WTC11 (cell line): ENCODE results near the gene RHBDL2. TPM values are rescaled to one million over a fixed set of nuclear protein-coding genes. Genes with fewer than 3 reads are reported as not detected.

ENCODE experiments used
- ATAC-seq: fragments of 200-7000 bp; cut with Tn5 transposase; 2 replicates; pipeline ENCODE4 v1.10.0; 2021; ENCODE audit warnings: mild to moderate bottlenecking, moderate library complexity
- Bru-seq: library from RNA; stranded (reverse); fragments of 400-500 nt; gene quantifications from one replicate; lab custom pipeline; 2021; lab: Mats Ljungman, UMichigan
- CTCF ChIA-PET: fragments of 300-600 bp; sonication (Branson Sonifier 250); formaldehyde crosslinking; loops from one replicate; lab custom pipeline; 2021; ENCODE audit warnings: antibody characterized with exemption; lab: Charles Lee
- POLR2A ChIA-PET: fragments of 350-600 bp; sonication (Branson Sonifier 250); formaldehyde crosslinking; loops from one replicate; lab custom pipeline; 2021; ENCODE audit warnings: antibody characterized with exemption; lab: Charles Lee
- DNase-seq: peaks from one replicate; pipeline ENCODE4 v3.0.0; 2021; ENCODE audit warnings: low spot score
- H3K27ac Mint-ChIP-seq: 2 replicates; pipeline ENCODE4 v1.8.0; 2021; ENCODE audit warnings: mixed read lengths
- H3K27me3 Mint-ChIP-seq: 2 replicates; pipeline ENCODE4 v1.8.0; 2021; ENCODE audit warnings: low read depth, mild to moderate bottlenecking, moderate library complexity, mixed read lengths
- H3K36me3 Mint-ChIP-seq: 2 replicates; pipeline ENCODE4 v1.8.0; 2021; ENCODE audit warnings: mixed read lengths
- H3K4me1 Mint-ChIP-seq: 2 replicates; pipeline ENCODE4 v1.8.0; 2022; ENCODE audit warnings: mixed read lengths
- H3K4me3 Mint-ChIP-seq: 2 replicates; pipeline ENCODE4 v1.8.0; 2021; ENCODE audit warnings: mild to moderate bottlenecking, moderate library complexity, mixed read lengths
- H3K9me3 Mint-ChIP-seq: 2 replicates; pipeline ENCODE4 v1.8.0; 2021; ENCODE audit warnings: mixed read lengths
- ATF1 ChIP-seq: sonication (generic); formaldehyde crosslinking; IDR thresholded peaks from 2 replicates; pipeline ENCODE4 v1.8.1; 2023; ENCODE audit warnings: mild to moderate bottlenecking, moderate library complexity, missing genetic modification reagents
- ELF4 ChIP-seq: sonication (generic); formaldehyde crosslinking; IDR thresholded peaks from 2 replicates; pipeline ENCODE4 v1.8.1; 2022; ENCODE audit warnings: low read depth, mild to moderate bottlenecking, moderate library complexity, missing genetic modification reagents
- EMX1 ChIP-seq: fragments of 250-450 bp; sonication (Bioruptor Pico); IDR thresholded peaks from 2 replicates; pipeline ENCODE4 v1.8.0; 2021; ENCODE audit warnings: mild to moderate bottlenecking
- ESRRA ChIP-seq: sonication (generic); formaldehyde crosslinking; IDR thresholded peaks from 2 replicates; pipeline ENCODE4 v1.8.1; 2022; ENCODE audit warnings: mild to moderate bottlenecking, missing genetic modification reagents, borderline replicate concordance
- GABPB1 ChIP-seq: sonication (generic); formaldehyde crosslinking; IDR thresholded peaks from 2 replicates; pipeline ENCODE4 v1.8.1; 2023; ENCODE audit warnings: mild to moderate bottlenecking, missing genetic modification reagents
- KAT7 ChIP-seq: sonication (generic); formaldehyde crosslinking; IDR thresholded peaks from 2 replicates; pipeline ENCODE4 v1.8.1; 2023; ENCODE audit warnings: missing genetic modification reagents, mild to moderate bottlenecking, borderline replicate concordance
- MLX ChIP-seq: sonication (generic); formaldehyde crosslinking; IDR thresholded peaks from 2 replicates; pipeline ENCODE4 v1.8.1; 2023; ENCODE audit warnings: mild to moderate bottlenecking, missing genetic modification reagents, moderate library complexity
- MYBL2 ChIP-seq: sonication (generic); formaldehyde crosslinking; IDR thresholded peaks from 2 replicates; pipeline ENCODE4 v1.8.1; 2023; ENCODE audit warnings: mild to moderate bottlenecking, moderate library complexity, missing genetic modification reagents
- NFYB ChIP-seq: sonication (generic); formaldehyde crosslinking; conservative IDR thresholded peaks from 2 replicates; pipeline ENCODE4 v1.8.0; 2022; ENCODE audit warnings: low read depth, missing genetic modification reagents
- PRRX2 ChIP-seq: fragments of 250-450 bp; sonication (Bioruptor Pico); IDR thresholded peaks from 2 replicates; pipeline ENCODE4 v1.8.0; 2021; ENCODE audit warnings: mild to moderate bottlenecking
- RELA ChIP-seq: sonication (generic); formaldehyde crosslinking; IDR thresholded peaks from 2 replicates; pipeline ENCODE4 v1.8.1; 2022; ENCODE audit warnings: missing genetic modification reagents, mild to moderate bottlenecking, borderline replicate concordance
- TEAD1 ChIP-seq: sonication (generic); formaldehyde crosslinking; IDR thresholded peaks from 2 replicates; pipeline ENCODE4 v1.8.0; 2022; ENCODE audit warnings: mild to moderate bottlenecking, missing genetic modification reagents
- USF1 ChIP-seq: sonication (generic); formaldehyde crosslinking; IDR thresholded peaks from 2 replicates; pipeline ENCODE4 v1.8.0; 2022; ENCODE audit warnings: mild to moderate bottlenecking, missing genetic modification reagents
- ZBTB21 ChIP-seq: sonication (generic); formaldehyde crosslinking; IDR thresholded peaks from 2 replicates; pipeline ENCODE4 v1.8.1; 2023; ENCODE audit warnings: mild to moderate bottlenecking, missing genetic modification reagents, borderline replicate concordance
- ZNF138 ChIP-seq: sonication (generic); formaldehyde crosslinking; conservative IDR thresholded peaks from 2 replicates; pipeline ENCODE4 v1.8.1; 2022; ENCODE audit warnings: mild to moderate bottlenecking, moderate library complexity, missing genetic modification reagents
- ZNF263 ChIP-seq: sonication (generic); formaldehyde crosslinking; IDR thresholded peaks from 2 replicates; pipeline ENCODE4 v1.8.1; 2022; ENCODE audit warnings: low read depth, mild to moderate bottlenecking, moderate library complexity, missing genetic modification reagents
- ZNF317 ChIP-seq: sonication (generic); formaldehyde crosslinking; IDR thresholded peaks from 2 replicates; pipeline ENCODE4 v1.8.1; 2023; ENCODE audit warnings: low read depth, mild to moderate bottlenecking, moderate library complexity, missing genetic modification reagents, borderline replicate concordance
- ZNF423 ChIP-seq: fragments of 250-450 bp; sonication (Bioruptor Pico); IDR thresholded peaks from 2 replicates; pipeline ENCODE4 v2.1.2; 2022; ENCODE audit warnings: mild to moderate bottlenecking, moderate library complexity
- ZNF671 ChIP-seq: fragments of 250-450 bp; sonication (Bioruptor Pico); IDR thresholded peaks from 2 replicates; pipeline ENCODE4 v1.8.0; 2021; ENCODE audit warnings: mild to moderate bottlenecking
- long read RNA-seq, 3 experiments: library from RNA in 1 of 3; library from capped mRNA in 1 of 3; library from polyadenylated mRNA in 1 of 3; unstranded in 2 of 3; stranded (forward) in 1 of 3; transcript quantifications; one replicate each; pipeline ENCODE4 v2.0.0, GENCODE V29; 2021
- total RNA-seq: library from RNA; stranded (reverse); gene quantifications from 3 replicates; pipeline ENCODE4 v1.2.3, GENCODE V29; 2021
- TF ChIP-seq, protein P1 (sequence below): fragments of 250-450 bp; sonication (Bioruptor Pico); IDR thresholded peaks from 2 replicates; pipeline ENCODE4 v1.8.0; 2021; ENCODE audit warnings: mild to moderate bottlenecking
- TF ChIP-seq, protein P2 (sequence below): sonication (generic); formaldehyde crosslinking; conservative IDR thresholded peaks from 2 replicates; pipeline ENCODE4 v1.8.1; 2022; ENCODE audit warnings: mild to moderate bottlenecking, missing genetic modification reagents
- TF ChIP-seq, protein P3 (sequence below): sonication (generic); formaldehyde crosslinking; IDR thresholded peaks from 2 replicates; pipeline ENCODE4 v1.8.1; 2023; ENCODE audit warnings: mild to moderate bottlenecking, missing genetic modification reagents, moderate library complexity
- TF ChIP-seq, protein P4 (sequence below): sonication (generic); formaldehyde crosslinking; IDR thresholded peaks from 2 replicates; pipeline ENCODE4 v1.8.0; 2022; ENCODE audit warnings: mild to moderate bottlenecking, missing genetic modification reagents
- TF ChIP-seq, protein P5 (sequence below): sonication (generic); formaldehyde crosslinking; IDR thresholded peaks from 2 replicates; pipeline ENCODE4 v1.8.0; 2023; ENCODE audit warnings: mild to moderate bottlenecking, missing genetic modification reagents

Gene RHBDL2, protein sequence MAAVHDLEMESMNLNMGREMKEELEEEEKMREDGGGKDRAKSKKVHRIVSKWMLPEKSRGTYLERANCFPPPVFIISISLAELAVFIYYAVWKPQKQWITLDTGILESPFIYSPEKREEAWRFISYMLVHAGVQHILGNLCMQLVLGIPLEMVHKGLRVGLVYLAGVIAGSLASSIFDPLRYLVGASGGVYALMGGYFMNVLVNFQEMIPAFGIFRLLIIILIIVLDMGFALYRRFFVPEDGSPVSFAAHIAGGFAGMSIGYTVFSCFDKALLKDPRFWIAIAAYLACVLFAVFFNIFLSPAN
- total RNA-seq: 0.26 to 0.30 TPM (median 0.27 TPM) in 3 replicates
- percentile 18 among the genes with signal in this experiment for Bru-seq, nascent RNA
- long read RNA-seq, experiment 1: 0 reads
- long read RNA-seq, experiment 2: 0 reads
- long read RNA-seq, experiment 3, partial matches to known transcripts: 0 of 1 reads
- long read RNA-seq, experiment 3, other reads (novel, unspliced or antisense): 1 of 1 reads

DNA sequence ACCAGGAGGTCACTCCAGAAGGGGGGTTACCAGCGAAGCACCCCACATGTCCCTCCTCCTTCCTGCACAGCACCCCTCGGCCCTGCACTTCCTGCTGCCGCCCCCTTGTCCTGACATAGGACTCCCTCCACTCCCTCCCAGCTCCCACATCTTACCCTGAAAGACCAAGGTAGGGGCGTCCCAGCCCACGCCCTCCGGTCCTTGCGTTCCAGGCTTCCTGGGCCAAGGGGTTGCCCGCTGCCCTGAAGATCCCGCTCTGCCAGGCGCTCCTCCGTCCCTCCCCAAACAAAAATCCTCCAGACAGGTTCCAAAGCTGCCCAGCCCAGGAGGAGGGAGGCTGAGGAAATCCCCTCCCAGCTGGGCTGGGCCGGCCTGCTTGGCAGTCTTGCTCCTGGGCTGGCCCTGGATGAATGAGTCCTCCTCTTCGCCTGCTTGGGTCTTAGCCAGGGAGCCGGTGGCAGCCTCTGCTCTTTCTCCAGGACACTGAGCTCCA is at the start of gene RHBDL2:
Gene RHBDL2, minus strand, starts transcription at position 304 of the 493 bp plus-strand sequence. CDS start 22,618 bp downstream, outside the sequence.
- ChIA-PET CTCF (interaction anchor here (0.5 to 1.1 kb wide), 2 partner anchors 49 to 362 kb away, joined by 3 to 6 read pairs; no protein-coding TSS in a partner anchor), POLR2A (no interaction called here)
- no peak for DNase-seq
- Mint-ChIP-seq H3K4me3 (peak within 1 kb of the TSS; percentile 32; the same call in 1 of the 2 replicates), H3K9me3 (peaks cover under 1% of the 10 kb centered on the region; the same call in 1 of the 2 replicates), H3K4me1 (peaks cover 16% of the 10 kb centered on the region), H3K27me3 (no peaks in the 10 kb centered on the region; the same call in 1 of the 2 replicates), H3K27ac (peak within 1 kb of the TSS; percentile 50; the same call in 1 of the 2 replicates), H3K36me3 (no peaks in the 10 kb centered on the region)
- ATAC-seq: peak; percentile 74
- TF ChIP-seq GABPB1 (no peak), ZNF671 (CRISPR knock-in tag) (no peak), ESRRA (CRISPR knock-in tag) (no peak), ELF4 (CRISPR knock-in tag) (no peak), PRRX2 (CRISPR knock-in tag) (no peak), EMX1 (no peak), MYBL2 (no peak), ZNF138 (CRISPR knock-in tag) (no peak), MLX (no peak), ZNF317 (no peak), TEAD1 (no peak), ZNF263 (CRISPR knock-in tag) (no peak), RELA (CRISPR knock-in tag) (no peak), ZNF423 (CRISPR knock-in tag) (no peak), ATF1 (no peak)
- TF ChIP-seq, protein P1, sequence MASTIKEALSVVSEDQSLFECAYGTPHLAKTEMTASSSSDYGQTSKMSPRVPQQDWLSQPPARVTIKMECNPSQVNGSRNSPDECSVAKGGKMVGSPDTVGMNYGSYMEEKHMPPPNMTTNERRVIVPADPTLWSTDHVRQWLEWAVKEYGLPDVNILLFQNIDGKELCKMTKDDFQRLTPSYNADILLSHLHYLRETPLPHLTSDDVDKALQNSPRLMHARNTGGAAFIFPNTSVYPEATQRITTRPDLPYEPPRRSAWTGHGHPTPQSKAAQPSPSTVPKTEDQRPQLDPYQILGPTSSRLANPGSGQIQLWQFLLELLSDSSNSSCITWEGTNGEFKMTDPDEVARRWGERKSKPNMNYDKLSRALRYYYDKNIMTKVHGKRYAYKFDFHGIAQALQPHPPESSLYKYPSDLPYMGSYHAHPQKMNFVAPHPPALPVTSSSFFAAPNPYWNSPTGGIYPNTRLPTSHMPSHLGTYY: no peak
- TF ChIP-seq, protein P2, sequence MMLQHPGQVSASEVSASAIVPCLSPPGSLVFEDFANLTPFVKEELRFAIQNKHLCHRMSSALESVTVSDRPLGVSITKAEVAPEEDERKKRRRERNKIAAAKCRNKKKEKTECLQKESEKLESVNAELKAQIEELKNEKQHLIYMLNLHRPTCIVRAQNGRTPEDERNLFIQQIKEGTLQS: no peak

DNA sequence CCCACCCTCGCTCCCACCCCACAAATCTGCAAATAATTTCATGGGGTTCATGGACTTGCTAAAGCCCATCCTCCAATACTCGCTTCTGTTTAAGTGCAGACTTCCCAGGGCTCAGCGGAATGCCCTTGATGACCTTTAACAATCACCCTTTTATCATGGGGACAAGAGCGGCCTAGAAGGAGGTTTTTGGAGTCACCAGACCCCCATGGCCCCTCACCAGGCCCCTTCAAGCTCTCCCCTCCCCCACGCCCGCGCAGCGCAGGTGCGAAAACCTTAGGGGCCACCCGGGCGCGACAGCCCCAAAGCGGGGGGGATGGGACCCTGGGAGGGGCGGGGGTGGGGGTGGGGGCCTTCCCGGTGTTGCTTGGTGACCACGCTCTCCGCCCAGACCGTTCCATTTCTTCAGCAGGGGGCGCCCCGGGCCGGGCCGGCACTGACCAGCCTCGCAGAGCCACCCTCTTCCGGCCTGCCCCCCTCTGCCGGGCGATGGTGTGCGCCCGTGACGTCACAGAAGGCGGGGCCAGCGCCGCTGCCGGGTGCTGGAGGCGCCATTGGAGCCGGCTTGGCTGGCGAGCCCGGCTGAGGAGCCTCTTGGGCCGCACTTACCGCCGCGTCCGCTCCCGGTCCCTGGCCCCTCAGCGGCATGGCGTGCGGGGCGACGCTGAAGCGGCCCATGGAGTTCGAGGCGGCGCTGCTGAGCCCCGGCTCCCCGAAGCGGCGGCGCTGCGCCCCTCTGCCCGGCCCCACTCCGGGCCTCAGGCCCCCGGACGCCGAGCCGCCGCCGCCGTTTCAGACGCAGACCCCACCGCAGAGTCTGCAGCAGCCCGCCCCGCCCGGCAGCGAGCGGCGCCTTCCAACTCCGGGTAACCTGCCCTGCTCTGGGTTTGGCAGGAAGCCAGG is 49.4 kb upstream of the RHBDL2 start, which contains the start of gene AKIRIN1:
Gene AKIRIN1, plus strand, starts transcription at position 539 of the 900 bp plus-strand sequence. Its CDS starts 105 bp downstream, at position 644.
- CTCF ChIA-PET: interaction anchor here (0.6 to 1.0 kb wide), 5 partner anchors 25 to 69 kb away, joined by 3 to 6 read pairs (median 3); partner anchors contain the start of gene RHBDL2
- Mint-ChIP-seq H3K4me1 (peaks cover 54% of the 10 kb centered on the region), H3K36me3 (peaks cover 38% of the 10 kb centered on the region), H3K4me3 (peak within 1 kb of the TSS; percentile 92), H3K27ac (peak within 1 kb of the TSS; percentile 95), H3K9me3 (no peaks in the 10 kb centered on the region), H3K27me3 (no peaks in the 10 kb centered on the region)
- DNase-seq (peak; percentile 100), ATAC-seq (peak; percentile 84)
- POLR2A ChIA-PET: interaction anchor here (0.6 to 1.2 kb wide), 5 partner anchors 10 to 627 kb away, joined by 3 to 5 read pairs (median 3); partner anchors contain the start of gene NDUFS5
- TF ChIP-seq ZNF263 (CRISPR knock-in tag) (0 out of 2 replicates have a peak, but pooled peaks have one; percentile 54), KAT7 (CRISPR knock-in tag) (0 out of 2 replicates have a peak, but pooled peaks have one; percentile 67), ZBTB21 (CRISPR knock-in tag) (no peak), NFYB (CRISPR knock-in tag) (peak; percentile 38; the same call in 1 of the 2 replicates), USF1 (CRISPR knock-in tag) (peak; percentile 51)
- TF ChIP-seq, protein P3, sequence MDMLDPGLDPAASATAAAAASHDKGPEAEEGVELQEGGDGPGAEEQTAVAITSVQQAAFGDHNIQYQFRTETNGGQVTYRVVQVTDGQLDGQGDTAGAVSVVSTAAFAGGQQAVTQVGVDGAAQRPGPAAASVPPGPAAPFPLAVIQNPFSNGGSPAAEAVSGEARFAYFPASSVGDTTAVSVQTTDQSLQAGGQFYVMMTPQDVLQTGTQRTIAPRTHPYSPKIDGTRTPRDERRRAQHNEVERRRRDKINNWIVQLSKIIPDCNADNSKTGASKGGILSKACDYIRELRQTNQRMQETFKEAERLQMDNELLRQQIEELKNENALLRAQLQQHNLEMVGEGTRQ (CRISPR knock-in tag): peak; percentile 38; the same call in 1 of the 2 replicates
- TF ChIP-seq, protein P4, sequence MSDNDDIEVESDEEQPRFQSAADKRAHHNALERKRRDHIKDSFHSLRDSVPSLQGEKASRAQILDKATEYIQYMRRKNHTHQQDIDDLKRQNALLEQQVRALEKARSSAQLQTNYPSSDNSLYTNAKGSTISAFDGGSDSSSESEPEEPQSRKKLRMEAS (CRISPR knock-in tag): peak; percentile 68
- TF ChIP-seq, protein P5, sequence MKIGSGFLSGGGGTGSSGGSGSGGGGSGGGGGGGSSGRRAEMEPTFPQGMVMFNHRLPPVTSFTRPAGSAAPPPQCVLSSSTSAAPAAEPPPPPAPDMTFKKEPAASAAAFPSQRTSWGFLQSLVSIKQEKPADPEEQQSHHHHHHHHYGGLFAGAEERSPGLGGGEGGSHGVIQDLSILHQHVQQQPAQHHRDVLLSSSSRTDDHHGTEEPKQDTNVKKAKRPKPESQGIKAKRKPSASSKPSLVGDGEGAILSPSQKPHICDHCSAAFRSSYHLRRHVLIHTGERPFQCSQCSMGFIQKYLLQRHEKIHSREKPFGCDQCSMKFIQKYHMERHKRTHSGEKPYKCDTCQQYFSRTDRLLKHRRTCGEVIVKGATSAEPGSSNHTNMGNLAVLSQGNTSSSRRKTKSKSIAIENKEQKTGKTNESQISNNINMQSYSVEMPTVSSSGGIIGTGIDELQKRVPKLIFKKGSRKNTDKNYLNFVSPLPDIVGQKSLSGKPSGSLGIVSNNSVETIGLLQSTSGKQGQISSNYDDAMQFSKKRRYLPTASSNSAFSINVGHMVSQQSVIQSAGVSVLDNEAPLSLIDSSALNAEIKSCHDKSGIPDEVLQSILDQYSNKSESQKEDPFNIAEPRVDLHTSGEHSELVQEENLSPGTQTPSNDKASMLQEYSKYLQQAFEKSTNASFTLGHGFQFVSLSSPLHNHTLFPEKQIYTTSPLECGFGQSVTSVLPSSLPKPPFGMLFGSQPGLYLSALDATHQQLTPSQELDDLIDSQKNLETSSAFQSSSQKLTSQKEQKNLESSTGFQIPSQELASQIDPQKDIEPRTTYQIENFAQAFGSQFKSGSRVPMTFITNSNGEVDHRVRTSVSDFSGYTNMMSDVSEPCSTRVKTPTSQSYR (CRISPR knock-in tag): peak; percentile 91
